Stimulated activated CD4-positive, alpha-beta T cell treated with anti-CD3 and anti-CD28 coated beads, Interleukin-15, amount 100 ng/mL, for 24 hours (primary cell): ENCODE results near the gene SMARCA1.

Experiments
- DNase-seq: peaks from one replicate; pipeline ENCODE4 v3.0.0-alpha.2; 2020

SMARCA1 gene

DNA sequence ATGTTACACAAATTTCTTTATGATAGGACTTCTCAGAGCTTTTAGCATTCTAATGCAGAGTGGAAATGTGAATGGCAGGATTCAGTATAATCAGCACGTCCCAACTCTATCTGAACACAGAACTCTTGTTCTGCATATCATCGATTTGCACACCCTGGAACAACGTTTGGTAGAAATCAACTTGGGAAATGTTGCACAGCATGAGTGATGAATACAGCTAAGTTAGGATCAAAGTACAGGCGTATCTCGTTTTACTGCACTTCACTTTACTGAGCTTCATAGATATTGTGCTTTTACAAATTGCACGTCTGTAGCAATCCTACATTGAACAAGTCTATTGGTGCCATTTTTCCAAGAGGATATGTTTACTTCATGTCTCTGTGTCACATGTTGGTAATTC, 70.8 kb downstream of the SMARCA1 start:
- DNase-seq: no peak

DNA sequence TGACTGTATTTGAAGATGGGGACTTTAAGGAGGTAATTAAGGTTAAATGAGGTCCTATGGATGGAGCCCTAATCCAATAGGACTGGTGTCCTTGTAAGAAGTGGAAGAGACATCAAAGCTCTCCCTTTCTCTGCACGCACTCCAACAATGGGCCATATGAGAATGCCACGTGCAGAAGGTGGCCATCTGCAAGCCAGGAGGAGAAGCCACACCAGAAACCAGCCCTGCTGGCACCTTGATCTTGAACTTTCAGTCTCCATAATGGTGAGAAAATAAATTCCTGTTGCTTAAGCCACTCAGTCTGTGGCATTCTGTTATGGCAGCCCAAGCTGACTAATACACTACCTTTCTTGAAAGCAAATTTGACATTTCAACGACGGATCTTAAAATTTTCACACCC, 73.2 kb downstream of the SMARCA1 start:
- no peak for DNase-seq

DNA sequence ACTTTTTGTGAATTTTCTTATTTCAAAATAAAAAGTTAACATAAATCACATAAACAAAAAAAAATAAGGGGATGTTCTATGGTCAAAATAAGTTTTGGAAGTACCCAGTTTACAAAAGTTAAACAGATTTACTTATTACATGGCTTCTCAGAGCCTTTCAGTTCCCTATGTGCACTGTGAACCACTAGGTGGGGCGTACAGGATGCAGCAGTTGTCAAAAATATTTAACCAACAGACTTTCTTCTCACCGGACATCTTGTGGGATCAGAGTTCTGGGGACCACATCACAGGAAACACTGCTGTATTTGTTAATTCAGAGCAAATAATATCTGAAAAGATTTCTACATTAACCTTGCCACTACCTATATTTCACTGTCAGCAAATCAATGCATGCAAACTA, 74.1 kb downstream of the SMARCA1 start:
- DNase-seq: no peak

DNA sequence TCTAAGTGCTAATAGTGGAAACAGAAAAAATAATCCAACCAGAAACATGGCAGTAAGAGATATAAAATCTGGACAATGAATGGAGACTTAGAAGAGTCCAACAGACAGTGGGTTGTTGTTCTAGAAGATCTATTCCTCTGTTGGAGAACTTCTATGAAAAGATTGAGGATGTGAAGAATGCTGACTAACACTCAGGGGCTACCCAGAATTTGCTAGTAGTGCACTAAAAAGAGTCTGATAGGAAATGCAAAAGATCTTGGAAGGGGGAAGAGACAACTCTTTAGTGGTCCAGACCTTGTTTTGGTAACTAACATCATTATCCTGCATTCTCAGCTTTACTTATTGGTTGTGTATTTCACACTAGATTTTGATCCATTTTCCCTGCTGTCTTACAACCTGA, 77.9 kb downstream of the SMARCA1 start:
- DNase-seq: no peak

DNA sequence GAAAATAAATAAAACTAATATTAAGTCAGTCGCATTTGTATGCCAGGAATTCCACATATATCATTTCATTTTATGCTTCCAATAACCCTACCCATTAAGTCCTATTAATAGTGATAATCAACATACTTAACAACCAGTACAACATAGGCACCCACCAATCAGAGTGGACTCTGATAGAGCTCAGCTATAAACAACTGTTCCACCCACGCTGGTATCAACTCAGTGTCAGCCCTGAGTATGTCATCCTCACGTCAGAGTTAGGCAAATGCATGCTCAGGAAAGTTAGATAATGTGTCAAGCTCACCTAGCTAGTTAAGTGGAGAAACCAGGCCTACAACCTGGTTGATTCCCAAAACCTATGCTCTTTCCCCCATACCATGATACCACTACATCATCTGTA, 89.3 kb downstream of the SMARCA1 start:
- no peak for DNase-seq

DNA sequence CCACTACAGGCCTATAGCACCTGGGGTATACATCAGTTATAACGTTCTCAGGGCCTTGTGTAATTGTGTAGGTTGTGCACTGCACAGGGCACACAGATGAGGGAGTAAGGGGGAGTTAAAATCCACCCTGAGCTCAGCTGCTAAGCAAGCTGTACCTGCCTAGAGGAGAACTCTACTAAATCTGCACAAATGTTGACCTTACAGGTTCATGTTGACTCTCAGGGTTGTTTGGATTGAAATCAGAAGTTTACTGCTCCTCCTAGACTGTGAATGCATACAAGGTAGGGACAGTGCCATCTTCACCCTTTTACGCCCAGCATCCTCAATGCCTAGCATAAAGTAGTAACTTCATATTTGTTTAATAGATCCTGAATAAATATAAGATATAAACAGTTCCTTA, 89.8 kb downstream of the SMARCA1 start:
- no peak for DNase-seq

DNA sequence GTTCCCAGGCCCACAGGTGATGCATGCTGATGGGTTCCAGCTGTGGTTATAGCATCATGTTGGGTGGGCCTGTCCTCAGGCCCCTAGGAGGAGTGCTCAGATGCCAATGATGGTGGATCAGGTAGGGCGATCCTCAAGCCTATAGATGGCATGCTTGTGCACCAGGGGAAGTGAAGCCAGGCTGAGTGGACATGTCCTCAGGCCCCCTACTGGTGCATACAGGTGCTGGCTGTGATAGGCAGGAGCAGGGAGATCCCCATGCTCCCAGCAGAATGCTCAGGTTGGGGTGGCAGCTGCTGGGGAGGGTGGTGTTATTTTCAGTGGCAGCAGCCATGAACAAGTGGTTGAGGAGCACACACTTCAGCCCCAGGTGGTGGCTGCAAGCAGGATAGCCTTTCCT, 96.0 kb downstream of the SMARCA1 start:
- DNase-seq: no peak

DNA sequence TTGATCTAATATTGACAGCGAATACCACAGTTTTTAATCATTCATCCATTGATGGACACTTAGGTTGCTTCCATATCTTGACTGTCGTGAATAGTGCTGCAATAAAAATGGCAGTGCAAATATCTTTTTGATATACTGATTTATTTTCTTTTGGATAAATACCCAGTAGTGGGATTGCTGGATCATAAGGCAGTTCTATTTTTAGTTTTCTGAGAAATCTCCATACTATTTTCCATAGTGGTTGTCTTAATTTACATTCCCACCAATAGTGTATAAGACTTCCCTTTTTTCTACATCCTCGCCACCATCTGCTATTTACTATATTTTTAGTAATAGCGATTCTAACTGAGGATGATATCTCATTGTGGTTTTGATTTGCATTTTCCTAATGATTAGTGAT, 100.1 kb downstream of the SMARCA1 start:
- no peak for DNase-seq

DNA sequence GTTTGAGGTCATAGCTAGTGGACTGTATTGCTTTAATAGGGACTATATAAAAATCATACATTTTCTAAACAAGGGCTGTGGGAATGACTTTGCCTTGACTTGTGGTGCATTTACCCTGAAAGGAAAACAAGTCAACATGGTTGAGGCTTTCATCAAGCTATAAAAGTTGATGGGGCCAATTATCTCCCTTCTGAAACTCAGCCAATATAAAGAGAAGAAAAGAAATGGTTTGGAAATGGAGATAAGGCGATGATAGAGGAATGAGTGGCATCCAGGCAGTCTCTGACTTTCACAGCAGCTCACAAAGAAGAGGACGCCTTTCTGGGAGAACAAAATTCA, 118.7 kb downstream of the SMARCA1 start:
- DNase-seq: no peak

DNA sequence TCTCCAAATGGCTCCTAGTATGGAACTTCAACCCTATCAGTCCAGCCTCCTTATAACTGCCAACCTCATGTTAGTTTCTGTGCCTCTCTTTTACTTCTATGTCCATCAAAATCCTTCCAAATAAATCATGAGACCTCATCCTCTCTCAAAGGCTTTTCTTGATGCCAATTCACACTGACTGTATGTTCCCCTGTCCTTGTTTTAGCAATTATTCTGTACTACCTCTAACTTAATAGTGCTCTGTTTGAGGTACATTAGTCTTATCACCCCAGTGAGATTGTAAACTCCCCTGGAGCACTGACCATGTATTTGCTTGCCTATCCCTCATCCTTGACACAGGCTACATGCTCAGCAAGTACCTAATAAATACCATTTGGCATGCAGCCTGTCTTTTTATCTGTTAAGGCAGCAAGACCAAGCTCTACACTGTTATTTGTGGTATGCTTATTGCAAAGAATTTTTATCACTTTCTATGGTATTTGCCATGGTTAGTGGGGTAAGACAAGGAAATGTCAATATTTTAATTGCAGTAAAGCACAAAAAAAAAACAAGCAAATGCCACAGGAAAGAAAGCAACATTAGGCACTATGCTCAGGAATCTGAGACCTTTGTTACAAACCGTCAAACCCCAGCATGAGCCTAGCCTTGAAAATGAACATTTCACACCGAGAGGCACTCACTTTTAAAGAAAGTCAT, 119.2 kb downstream of the SMARCA1 start:
- DNase-seq: no peak
